ENCODE data around the gene CTSL.

The CTSL gene

DNA sequence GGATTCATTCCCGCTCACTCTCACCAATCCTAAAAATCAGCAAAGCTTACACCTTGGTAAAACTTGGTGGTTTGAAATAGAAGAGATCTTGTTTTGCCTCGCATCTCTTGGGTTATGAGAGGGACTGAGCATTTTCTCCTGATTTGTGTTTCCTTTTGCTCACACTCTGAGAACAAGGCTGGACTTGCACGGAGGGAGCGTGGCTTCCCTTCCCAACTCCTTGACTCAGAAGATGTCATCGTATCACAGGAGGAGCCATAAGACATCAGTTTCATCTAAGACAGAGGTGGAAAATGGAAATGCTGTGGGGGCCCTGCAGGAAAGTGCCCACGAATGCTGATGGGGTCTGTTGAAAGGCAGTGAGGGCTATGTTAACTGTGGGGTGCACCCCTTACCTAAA lies 37.4 kb downstream of the CTSL start:
- TF ChIP-seq, protein P1, sequence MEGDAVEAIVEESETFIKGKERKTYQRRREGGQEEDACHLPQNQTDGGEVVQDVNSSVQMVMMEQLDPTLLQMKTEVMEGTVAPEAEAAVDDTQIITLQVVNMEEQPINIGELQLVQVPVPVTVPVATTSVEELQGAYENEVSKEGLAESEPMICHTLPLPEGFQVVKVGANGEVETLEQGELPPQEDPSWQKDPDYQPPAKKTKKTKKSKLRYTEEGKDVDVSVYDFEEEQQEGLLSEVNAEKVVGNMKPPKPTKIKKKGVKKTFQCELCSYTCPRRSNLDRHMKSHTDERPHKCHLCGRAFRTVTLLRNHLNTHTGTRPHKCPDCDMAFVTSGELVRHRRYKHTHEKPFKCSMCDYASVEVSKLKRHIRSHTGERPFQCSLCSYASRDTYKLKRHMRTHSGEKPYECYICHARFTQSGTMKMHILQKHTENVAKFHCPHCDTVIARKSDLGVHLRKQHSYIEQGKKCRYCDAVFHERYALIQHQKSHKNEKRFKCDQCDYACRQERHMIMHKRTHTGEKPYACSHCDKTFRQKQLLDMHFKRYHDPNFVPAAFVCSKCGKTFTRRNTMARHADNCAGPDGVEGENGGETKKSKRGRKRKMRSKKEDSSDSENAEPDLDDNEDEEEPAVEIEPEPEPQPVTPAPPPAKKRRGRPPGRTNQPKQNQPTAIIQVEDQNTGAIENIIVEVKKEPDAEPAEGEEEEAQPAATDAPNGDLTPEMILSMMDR (conservative IDR thresholded peaks at IDR 0.05; ENCODE audit: control insufficient read depth, insufficient read depth, low read depth, low read length): no peak
- DNase-seq (ENCODE audit: low read depth): no peak

DNA sequence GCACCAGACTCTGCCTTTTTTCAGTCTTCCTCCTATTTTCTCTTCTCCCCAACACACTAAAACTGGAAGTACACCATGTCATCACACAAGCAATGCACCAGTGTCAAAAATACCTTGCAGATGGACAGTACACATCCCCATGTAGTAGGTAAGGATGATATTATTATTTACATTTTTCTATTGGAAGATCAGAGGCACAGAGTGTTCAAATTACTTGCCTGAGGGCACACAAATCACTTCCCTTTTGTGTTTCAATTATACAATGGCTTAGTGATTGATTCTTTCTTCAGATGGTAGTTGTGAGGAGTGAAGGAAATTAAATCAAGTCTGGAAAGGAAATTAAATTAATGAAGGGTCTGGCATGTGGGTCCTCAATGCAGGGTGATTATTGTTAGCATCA lies 39.6 kb downstream of the CTSL start:
- no peak for DNase-seq (ENCODE audit: low read depth)
- TF ChIP-seq, protein P1 (conservative IDR thresholded peaks at IDR 0.05; ENCODE audit: control insufficient read depth, insufficient read depth, low read depth, low read length): no peak

More for the DNA sequence above, 37.4 kb downstream of the CTSL start:
- no peak overlapping the region for H3K4me3 ChIP-seq (ENCODE audit: control insufficient read depth, low read depth, low read length)

DNA sequence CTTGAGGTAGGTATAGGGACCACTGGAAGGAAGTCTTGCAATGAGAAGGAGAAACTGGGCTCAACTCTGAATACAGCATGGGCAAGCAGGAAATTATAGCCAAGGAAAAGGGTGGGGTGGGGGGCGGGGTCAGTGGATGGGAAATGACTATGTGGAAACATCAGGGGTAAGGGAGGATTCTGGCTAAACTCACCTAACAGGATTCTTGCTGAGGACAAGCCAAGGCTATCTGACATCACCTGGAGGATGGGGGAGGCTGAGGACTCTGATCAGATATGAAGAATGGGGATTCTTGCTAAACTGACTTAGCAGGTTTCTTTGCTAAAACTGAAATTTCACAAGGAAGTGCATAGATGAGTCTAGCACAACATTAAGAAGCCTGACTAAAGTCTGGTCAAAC lies 40.8 kb downstream of the CTSL start:
- no peak overlapping the region for H3K4me3 ChIP-seq (ENCODE audit: control insufficient read depth, low read depth, low read length)
- no peak for DNase-seq (ENCODE audit: low read depth)
- TF ChIP-seq, protein P1 (conservative IDR thresholded peaks at IDR 0.05; ENCODE audit: control insufficient read depth, insufficient read depth, low read depth, low read length): no peak

More for the DNA sequence above, 39.6 kb downstream of the CTSL start:
- H3K4me3 ChIP-seq (ENCODE audit: control insufficient read depth, low read depth, low read length): no peak overlapping the region

DNA sequence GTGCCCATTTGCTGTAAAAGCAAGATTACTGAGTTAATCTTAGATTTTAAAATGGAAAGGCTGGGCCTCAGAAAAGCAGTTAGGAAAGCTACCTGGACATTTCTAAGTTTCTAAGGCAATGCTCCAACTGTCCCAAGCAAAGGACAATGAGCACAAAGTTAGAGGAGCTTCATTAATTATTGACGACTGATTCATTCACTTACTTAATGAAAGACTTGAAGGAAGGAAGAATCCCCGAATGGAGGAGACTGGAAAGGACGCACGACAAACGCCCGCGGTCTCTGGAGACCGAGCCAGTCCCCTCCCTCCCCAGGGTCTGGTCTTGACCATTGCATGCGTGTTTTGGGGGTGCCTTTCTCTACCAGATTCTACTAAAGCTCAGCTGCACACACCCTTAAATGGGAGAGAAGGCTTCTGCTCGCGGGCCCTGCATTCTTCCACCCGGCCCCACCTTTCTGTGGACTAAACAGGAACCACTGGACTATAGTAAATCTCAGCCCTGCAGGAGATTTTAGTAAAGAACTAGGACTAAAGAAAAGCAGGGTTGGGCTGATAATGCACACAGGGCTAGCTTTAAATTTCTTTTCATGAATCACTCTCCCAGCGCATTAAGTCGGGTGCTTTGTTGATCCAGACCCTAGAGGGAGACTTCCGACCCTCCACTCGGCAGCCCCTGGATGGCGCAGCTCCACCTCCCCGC lies 44.8 kb downstream of the CTSL start:
- no peak overlapping the region for H3K4me3 ChIP-seq (ENCODE audit: control insufficient read depth, low read depth, low read length)
- TF ChIP-seq, protein P1 (conservative IDR thresholded peaks at IDR 0.05; ENCODE audit: control insufficient read depth, insufficient read depth, low read depth, low read length): no peak
- no peak for DNase-seq (ENCODE audit: low read depth)

DNA sequence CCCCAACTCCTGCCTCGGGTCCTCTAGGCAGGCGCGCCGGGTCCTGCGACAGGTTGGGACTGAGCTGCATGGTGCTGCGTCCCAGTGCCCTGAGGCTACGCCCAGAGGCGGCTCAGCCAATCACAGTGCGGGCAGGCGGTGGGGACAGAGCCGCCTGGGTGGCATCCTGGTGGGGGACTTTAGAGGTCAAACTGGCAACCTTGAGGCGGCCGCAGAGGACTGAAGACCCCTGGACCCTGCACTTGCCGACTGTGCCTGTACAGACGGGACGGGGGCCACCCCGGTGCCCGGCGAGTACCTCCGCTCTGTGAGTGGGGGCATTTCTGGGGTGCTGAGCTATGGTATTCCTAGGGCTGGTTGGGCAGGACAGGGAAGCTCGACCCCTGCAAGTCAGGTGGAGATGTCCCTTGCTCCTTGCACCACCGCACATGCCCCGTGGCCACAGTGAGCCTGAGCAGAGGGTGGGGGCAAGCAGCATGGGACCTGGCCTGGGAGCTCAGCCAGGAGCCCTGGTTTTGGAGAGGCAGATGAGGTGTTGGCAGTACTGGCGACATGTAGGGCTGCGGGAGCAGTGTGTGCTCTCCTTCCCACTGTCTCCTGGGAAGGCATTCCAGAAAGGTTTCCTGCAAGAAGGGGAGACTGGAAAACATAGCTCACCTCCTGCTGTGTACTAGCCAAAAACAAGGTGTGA lies 45.5 kb downstream of the CTSL start:
- no peak overlapping the region for H3K4me3 ChIP-seq (ENCODE audit: control insufficient read depth, low read depth, low read length)
- TF ChIP-seq, protein P1 (conservative IDR thresholded peaks at IDR 0.05; ENCODE audit: control insufficient read depth, insufficient read depth, low read depth, low read length): no peak
- no peak for DNase-seq (ENCODE audit: low read depth)

DNA sequence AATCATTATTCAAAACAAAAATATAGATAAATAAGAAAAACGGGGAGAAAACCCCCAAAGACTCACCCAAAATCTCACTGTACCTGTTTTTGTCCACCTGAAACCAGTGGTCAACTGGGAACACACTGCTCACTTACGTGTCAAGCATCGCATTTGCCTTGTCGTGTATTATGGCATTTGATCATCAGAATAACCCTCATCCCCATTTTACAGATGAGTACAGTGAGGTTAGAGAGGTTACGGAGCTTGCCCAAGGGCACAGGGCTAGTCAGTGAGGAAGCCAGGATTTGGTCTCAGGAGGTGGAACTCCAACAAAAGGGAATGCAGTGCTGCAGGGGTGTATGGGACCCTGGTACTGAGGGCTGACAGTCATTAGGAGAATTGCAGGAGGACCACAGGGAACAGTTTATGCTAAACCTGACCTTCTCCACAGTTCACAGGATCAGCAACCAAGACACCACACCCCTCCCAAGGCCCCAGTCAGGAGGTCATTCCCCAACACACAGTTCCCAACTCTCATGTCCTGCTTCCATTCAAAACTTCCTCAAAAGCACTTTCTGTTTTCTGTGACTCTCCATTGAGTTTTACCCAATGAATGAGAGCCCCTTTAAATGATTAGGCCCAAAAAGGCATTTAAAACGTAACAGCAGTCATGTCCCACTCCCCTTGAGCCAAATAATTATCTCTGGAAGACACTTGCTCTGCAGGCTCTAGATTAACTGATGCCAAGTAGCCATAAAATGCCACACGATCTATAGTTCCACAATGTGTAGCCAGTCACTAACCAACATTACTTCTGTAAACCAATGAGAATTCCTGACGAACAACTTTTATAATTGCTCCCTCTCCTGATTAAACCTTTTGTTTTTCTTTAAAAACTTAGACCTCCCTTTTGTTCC lies 50.8 kb downstream of the CTSL start:
- TF ChIP-seq, protein P1 (conservative IDR thresholded peaks at IDR 0.05; ENCODE audit: control insufficient read depth, insufficient read depth, low read depth, low read length): no peak
- H3K4me3 ChIP-seq (ENCODE audit: control insufficient read depth, low read depth, low read length): no peak overlapping the region
- DNase-seq (ENCODE audit: low read depth): no peak

All from fibroblast of mammary gland (primary cell).